Lower lobe of right lung (tissue), 2 donors: ENCODE results near the gene SLC26A9. TPM values are rescaled to one million over a fixed set of nuclear protein-coding genes. Genes with fewer than 3 reads are reported as not detected.

ENCODE experiments used
- ATAC-seq, 2 donors: fragments of 200-7000 bp; cut with Tn5 transposase; one replicate each; pipeline ENCODE4 v1.9.1; 2020 to 2022; ENCODE audit warnings: mild to moderate bottlenecking in 2 of 2, moderate library complexity in 2 of 2
- DNase-seq: peaks from one replicate; pipeline ENCODE4 v3.0.0-alpha.2; 2020
- H3K27ac ChIP-seq: fragments of 200-600 bp; one replicate; pipeline ENCODE4 v1.8.0; 2022
- H3K27me3 ChIP-seq: fragments of 200-600 bp; one replicate; pipeline ENCODE4 v1.8.0; 2022; ENCODE audit warnings: low read depth
- H3K36me3 ChIP-seq: fragments of 200-600 bp; one replicate; pipeline ENCODE4 v1.8.0; 2022; ENCODE audit warnings: mild to moderate bottlenecking
- H3K4me1 ChIP-seq: fragments of 200-600 bp; one replicate; pipeline ENCODE4 v1.8.0; 2022
- H3K4me3 ChIP-seq: fragments of 200-600 bp; one replicate; pipeline ENCODE4 v1.8.0; 2022; ENCODE audit warnings: mild to moderate bottlenecking
- H3K9me3 ChIP-seq: fragments of 200-600 bp; one replicate; pipeline ENCODE4 v1.8.0; 2022
- CTCF ChIP-seq: fragments of 200-600 bp; IDR thresholded peaks from one replicate; pipeline ENCODE4 v1.8.0; 2022; ENCODE audit warnings: antibody characterized with exemption, mild to moderate bottlenecking
- intact Hi-C: fragments of 100-400 bp; cut with DNase I; formaldehyde crosslinking; loops from one replicate; pipeline ENCODE4 v1.11.0; 2022
- total RNA-seq: library from RNA; stranded (reverse); fragmentation: NEBNext Ultra II Directional; extraction: Animal tissue kit (Norgen Biotek cat#: 25700); gene quantifications from one replicate; pipeline ENCODE4 v1.2.1, GENCODE V29; 2021
- donor health status: DM: no; HTN: yes; CAD: no; lungs with severe emphysema.

SLC26A9 gene
- total RNA-seq, 1 donor from 2014 or later = 18.2 TPM

GRCh38 chr1:205948039-205948438 lies 4.8 kb upstream of the SLC26A9 start:
- Histone ChIP-seq H3K9me3 (no peaks in the 10 kb centered on the region), H3K27ac (no peak overlapping the region), H3K4me1 (peaks cover 6% of the 10 kb centered on the region), H3K4me3 (no peak overlapping the region), H3K27me3 (peaks cover 3% of the 10 kb centered on the region), H3K36me3 (no peaks in the 10 kb centered on the region)
- ATAC-seq (no peak), DNase-seq (no peak)
- TF ChIP-seq CTCF = no peak
- intact Hi-C loops = no loop called here

GRCh38 chr1:205947024-205947423 lies 3.8 kb upstream of the SLC26A9 start:
- no peak overlapping the region for H3K27ac ChIP-seq
- intact Hi-C loops = no loop called here
- peaks cover 5% of the 10 kb centered on the region for H3K27me3 ChIP-seq
- DNase-seq = peak; percentile 74
- peak; percentile 63 to 65 for ATAC-seq
- TF ChIP-seq CTCF = no peak
- H3K36me3 ChIP-seq = no peaks in the 10 kb centered on the region
- no peaks in the 10 kb centered on the region for H3K9me3 ChIP-seq
- peaks cover 6% of the 10 kb centered on the region for H3K4me1 ChIP-seq
- H3K4me3 ChIP-seq = no peak overlapping the region

GRCh38 chr1:205945069-205945468 lies 1.8 kb upstream of the SLC26A9 start:
- ATAC-seq = no peak
- intact Hi-C loops = no loop called here
- H3K4me3 ChIP-seq = no peak overlapping the region
- no peak for DNase-seq
- no peak overlapping the region for H3K27ac ChIP-seq
- no peaks in the 10 kb centered on the region for H3K9me3 ChIP-seq
- no peak for TF ChIP-seq CTCF
- H3K36me3 ChIP-seq = no peaks in the 10 kb centered on the region
- peaks cover 6% of the 10 kb centered on the region for H3K4me1 ChIP-seq
- H3K27me3 ChIP-seq = peaks cover 5% of the 10 kb centered on the region

GRCh38 chr1:205944525-205944924 lies 1.3 kb upstream of the SLC26A9 start:
- no peak for DNase-seq
- intact Hi-C loops = no loop called here
- Histone ChIP-seq H3K9me3 (no peaks in the 10 kb centered on the region), H3K36me3 (no peaks in the 10 kb centered on the region), H3K4me3 (no peak overlapping the region), H3K27ac (no peak overlapping the region), H3K4me1 (peaks cover 6% of the 10 kb centered on the region), H3K27me3 (peaks cover 5% of the 10 kb centered on the region)
- no peak for ATAC-seq
- no peak for TF ChIP-seq CTCF

- peak; percentile 4 to 57 for ATAC-seq
- peak overlapping the region; percentile 39 for H3K4me3 ChIP-seq
Observed at GRCh38 chr1:205942631-205943159, 561 bp downstream of the SLC26A9 start.

More at GRCh38 chr1:205942631-205943159, 561 bp downstream of the SLC26A9 start:
- Histone ChIP-seq H3K4me1 (peaks cover 6% of the 10 kb centered on the region), H3K36me3 (no peaks in the 10 kb centered on the region), H3K9me3 (no peaks in the 10 kb centered on the region), H3K27me3 (peaks cover 5% of the 10 kb centered on the region), H3K27ac (peak overlapping the region; percentile 49)
- no peak for TF ChIP-seq CTCF
- intact Hi-C loops = no loop called here
- no peak for DNase-seq
